Measurements from ENCODE around the gene RABAC1. TPM values are rescaled to one million over a fixed set of nuclear protein-coding genes. Genes with fewer than 3 reads are reported as not detected.
A peak's percentile ranks its signal among the peaks of the same experiment; 100 is the strongest.

RABAC1 gene
- total and polyA plus RNA-seq, 10 of the 15 experiments (the other 5 are each of a cell fraction or from before 2014, with no cell fraction given): 10.9 to 115 (median 49.2) TPM

DNA sequence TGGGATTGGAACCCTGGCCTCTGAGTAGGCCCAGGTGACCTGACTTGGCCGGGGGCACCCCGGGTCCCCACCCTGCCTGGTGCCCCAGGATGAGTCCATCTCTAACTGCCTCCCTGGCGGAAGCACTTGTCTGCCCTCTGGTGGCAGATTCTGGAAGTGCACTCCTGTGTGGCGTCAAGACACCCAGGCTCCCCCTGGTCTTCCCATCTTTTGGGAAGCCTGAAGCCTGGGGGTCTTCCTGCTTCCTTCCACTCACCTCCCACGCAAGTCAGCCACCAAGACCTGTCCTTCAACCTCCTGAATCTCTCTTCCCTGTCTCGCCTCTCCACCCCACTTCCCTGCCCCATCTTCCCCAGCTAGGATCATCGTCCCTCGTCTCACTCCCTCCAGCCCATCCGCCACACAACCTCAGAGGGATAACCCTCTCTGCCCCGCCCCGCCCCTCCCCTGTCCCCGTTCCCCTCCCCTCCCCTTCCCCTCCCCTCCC is 7.4 kb downstream of the RABAC1 start (continued):
- TF ChIP-seq, protein P1, sequence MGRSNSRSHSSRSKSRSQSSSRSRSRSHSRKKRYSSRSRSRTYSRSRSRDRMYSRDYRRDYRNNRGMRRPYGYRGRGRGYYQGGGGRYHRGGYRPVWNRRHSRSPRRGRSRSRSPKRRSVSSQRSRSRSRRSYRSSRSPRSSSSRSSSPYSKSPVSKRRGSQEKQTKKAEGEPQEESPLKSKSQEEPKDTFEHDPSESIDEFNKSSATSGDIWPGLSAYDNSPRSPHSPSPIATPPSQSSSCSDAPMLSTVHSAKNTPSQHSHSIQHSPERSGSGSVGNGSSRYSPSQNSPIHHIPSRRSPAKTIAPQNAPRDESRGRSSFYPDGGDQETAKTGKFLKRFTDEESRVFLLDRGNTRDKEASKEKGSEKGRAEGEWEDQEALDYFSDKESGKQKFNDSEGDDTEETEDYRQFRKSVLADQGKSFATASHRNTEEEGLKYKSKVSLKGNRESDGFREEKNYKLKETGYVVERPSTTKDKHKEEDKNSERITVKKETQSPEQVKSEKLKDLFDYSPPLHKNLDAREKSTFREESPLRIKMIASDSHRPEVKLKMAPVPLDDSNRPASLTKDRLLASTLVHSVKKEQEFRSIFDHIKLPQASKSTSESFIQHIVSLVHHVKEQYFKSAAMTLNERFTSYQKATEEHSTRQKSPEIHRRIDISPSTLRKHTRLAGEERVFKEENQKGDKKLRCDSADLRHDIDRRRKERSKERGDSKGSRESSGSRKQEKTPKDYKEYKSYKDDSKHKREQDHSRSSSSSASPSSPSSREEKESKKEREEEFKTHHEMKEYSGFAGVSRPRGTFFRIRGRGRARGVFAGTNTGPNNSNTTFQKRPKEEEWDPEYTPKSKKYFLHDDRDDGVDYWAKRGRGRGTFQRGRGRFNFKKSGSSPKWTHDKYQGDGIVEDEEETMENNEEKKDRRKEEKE (IDR thresholded peaks at IDR 0.05): no peak
- TF ChIP-seq NFYA (IDR thresholded peaks at IDR 0.05; ENCODE audit: borderline replicate concordance, low read depth, low read length): no peak
- TF ChIP-seq ZNF622 (IDR thresholded peaks at IDR 0.05): no peak
- peak; percentile 59; the same call in 1 of the 2 replicates for TF ChIP-seq EED (IDR thresholded peaks at IDR 0.05; ENCODE audit: low read depth)
- TF ChIP-seq MEF2A (IDR thresholded peaks at IDR 0.05; ENCODE audit: insufficient read depth, low read depth, low read length): no peak
- TF ChIP-seq HCFC1 (IDR thresholded peaks at IDR 0.05; ENCODE audit: low read length): no peak
- TF ChIP-seq BMI1 (IDR thresholded peaks at IDR 0.05; ENCODE audit: borderline replicate concordance): no peak
- no peak for TF ChIP-seq NFYB (IDR thresholded peaks at IDR 0.05; ENCODE audit: insufficient read depth, low read depth, low read length)
- no peak for TF ChIP-seq TCF12 (IDR thresholded peaks at IDR 0.05; ENCODE audit: low read depth, low read length)
- no peak for TF ChIP-seq RUNX3 (IDR thresholded peaks at IDR 0.05; ENCODE audit: low read length)
- peak; percentile 97 for TF ChIP-seq RAD21 (IDR thresholded peaks at IDR 0.05; ENCODE audit: insufficient read depth, low read depth, low read length)
- no peak for TF ChIP-seq GATAD2B (conservative IDR thresholded peaks at IDR 0.05; ENCODE audit: low read depth)
- no peak for TF ChIP-seq GABPA (IDR thresholded peaks at IDR 0.05; ENCODE audit: low read depth)
- no peak for TF ChIP-seq EP300 (IDR thresholded peaks at IDR 0.05; ENCODE audit: borderline replicate concordance in 1 of 2, control insufficient read depth in 1 of 2, low read depth in 2 of 2, low read length in 2 of 2)
- TF ChIP-seq, protein P2, sequence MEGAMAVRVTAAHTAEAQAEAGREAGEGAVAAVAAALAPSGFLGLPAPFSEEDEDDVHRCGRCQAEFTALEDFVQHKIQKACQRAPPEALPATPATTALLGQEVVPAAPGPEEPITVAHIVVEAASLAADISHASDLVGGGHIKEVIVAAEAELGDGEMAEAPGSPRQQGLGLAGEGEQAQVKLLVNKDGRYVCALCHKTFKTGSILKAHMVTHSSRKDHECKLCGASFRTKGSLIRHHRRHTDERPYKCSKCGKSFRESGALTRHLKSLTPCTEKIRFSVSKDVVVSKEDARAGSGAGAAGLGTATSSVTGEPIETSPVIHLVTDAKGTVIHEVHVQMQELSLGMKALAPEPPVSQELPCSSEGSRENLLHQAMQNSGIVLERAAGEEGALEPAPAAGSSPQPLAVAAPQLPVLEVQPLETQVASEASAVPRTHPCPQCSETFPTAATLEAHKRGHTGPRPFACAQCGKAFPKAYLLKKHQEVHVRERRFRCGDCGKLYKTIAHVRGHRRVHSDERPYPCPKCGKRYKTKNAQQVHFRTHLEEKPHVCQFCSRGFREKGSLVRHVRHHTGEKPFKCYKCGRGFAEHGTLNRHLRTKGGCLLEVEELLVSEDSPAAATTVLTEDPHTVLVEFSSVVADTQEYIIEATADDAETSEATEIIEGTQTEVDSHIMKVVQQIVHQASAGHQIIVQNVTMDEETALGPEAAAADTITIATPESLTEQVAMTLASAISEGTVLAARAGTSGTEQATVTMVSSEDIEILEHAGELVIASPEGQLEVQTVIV (IDR thresholded peaks at IDR 0.05; ENCODE audit: borderline replicate concordance, partially characterized antibody): no peak
- no peak for TF ChIP-seq CREB1 (IDR thresholded peaks at IDR 0.05; ENCODE audit: low read depth)
- no peak for TF ChIP-seq CREM (IDR thresholded peaks at IDR 0.05; ENCODE audit: low read depth)
- peak; percentile 61; the same call in 1 of the 2 replicates for TF ChIP-seq HDGF (IDR thresholded peaks at IDR 0.05)
- TF ChIP-seq BCL11A (IDR thresholded peaks at IDR 0.05; ENCODE audit: low read depth, low read length): no peak
- TF ChIP-seq SREBF2 (IDR thresholded peaks at IDR 0.05; ENCODE audit: low read length): no peak
- TF ChIP-seq, protein P3, sequence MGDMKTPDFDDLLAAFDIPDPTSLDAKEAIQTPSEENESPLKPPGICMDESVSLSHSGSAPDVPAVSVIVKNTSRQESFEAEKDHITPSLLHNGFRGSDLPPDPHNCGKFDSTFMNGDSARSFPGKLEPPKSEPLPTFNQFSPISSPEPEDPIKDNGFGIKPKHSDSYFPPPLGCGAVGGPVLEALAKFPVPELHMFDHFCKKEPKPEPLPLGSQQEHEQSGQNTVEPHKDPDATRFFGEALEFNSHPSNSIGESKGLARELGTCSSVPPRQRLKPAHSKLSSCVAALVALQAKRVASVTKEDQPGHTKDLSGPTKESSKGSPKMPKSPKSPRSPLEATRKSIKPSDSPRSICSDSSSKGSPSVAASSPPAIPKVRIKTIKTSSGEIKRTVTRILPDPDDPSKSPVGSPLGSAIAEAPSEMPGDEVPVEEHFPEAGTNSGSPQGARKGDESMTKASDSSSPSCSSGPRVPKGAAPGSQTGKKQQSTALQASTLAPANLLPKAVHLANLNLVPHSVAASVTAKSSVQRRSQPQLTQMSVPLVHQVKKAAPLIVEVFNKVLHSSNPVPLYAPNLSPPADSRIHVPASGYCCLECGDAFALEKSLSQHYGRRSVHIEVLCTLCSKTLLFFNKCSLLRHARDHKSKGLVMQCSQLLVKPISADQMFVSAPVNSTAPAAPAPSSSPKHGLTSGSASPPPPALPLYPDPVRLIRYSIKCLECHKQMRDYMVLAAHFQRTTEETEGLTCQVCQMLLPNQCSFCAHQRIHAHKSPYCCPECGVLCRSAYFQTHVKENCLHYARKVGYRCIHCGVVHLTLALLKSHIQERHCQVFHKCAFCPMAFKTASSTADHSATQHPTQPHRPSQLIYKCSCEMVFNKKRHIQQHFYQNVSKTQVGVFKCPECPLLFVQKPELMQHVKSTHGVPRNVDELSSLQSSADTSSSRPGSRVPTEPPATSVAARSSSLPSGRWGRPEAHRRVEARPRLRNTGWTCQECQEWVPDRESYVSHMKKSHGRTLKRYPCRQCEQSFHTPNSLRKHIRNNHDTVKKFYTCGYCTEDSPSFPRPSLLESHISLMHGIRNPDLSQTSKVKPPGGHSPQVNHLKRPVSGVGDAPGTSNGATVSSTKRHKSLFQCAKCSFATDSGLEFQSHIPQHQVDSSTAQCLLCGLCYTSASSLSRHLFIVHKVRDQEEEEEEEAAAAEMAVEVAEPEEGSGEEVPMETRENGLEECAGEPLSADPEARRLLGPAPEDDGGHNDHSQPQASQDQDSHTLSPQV (IDR thresholded peaks at IDR 0.05): no peak
- TF ChIP-seq JUND (IDR thresholded peaks at IDR 0.05; ENCODE audit: low read depth, low read length): no peak
- TF ChIP-seq ZZZ3 (IDR thresholded peaks at IDR 0.05; ENCODE audit: control insufficient read depth, insufficient read length, low read depth): no peak
